C4-2B (cell line): ENCODE measurements around the gene CLEC4C.
"Not testable (repeated sequence)": the region's sequence is repeated elsewhere in the genome, so short reads cannot be mapped to it uniquely, and the experiment has no call there.

Experiments
- ZFX ChIP-seq: fragments of 450-650 bp; IDR thresholded peaks from 2 replicates; pipeline ENCODE4 v1.6.1; 2017
- TF ChIP-seq, protein P1 (sequence below): fragments of 450-650 bp; conservative IDR thresholded peaks from 2 replicates; pipeline ENCODE4 v1.5.1; 2017; ENCODE audit warnings: mild to moderate bottlenecking

DNA sequence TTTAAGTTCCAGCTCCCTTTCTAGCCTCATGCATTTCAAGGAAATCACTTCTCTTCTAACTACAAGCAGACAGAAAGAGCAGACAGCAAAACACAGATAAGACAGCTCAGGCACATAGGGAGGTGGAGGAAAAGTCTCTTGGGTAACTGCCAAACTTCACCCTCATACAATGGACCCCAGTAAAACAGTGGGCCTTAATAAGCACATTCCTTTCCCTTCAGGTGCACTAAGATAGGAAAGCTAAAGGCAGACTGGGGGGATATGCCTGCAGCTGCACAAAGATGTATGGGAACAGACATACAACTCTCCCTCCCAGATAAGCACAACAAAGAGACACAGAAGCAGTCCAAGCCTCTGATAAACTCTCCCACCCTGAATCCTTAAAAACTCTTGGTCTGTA, 16.2 kb downstream of the CLEC4C start:
- TF ChIP-seq, protein P1, sequence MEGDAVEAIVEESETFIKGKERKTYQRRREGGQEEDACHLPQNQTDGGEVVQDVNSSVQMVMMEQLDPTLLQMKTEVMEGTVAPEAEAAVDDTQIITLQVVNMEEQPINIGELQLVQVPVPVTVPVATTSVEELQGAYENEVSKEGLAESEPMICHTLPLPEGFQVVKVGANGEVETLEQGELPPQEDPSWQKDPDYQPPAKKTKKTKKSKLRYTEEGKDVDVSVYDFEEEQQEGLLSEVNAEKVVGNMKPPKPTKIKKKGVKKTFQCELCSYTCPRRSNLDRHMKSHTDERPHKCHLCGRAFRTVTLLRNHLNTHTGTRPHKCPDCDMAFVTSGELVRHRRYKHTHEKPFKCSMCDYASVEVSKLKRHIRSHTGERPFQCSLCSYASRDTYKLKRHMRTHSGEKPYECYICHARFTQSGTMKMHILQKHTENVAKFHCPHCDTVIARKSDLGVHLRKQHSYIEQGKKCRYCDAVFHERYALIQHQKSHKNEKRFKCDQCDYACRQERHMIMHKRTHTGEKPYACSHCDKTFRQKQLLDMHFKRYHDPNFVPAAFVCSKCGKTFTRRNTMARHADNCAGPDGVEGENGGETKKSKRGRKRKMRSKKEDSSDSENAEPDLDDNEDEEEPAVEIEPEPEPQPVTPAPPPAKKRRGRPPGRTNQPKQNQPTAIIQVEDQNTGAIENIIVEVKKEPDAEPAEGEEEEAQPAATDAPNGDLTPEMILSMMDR, result not testable (repeated sequence)
- not testable (repeated sequence) for TF ChIP-seq ZFX
